ENCODE data around the gene LRP3.

Gene LRP3

GRCh38 chr19:33255781-33256180 lies 61.7 kb downstream of the LRP3 start:
- DNase-seq (ENCODE audit: low spot score): no peak

DNA sequence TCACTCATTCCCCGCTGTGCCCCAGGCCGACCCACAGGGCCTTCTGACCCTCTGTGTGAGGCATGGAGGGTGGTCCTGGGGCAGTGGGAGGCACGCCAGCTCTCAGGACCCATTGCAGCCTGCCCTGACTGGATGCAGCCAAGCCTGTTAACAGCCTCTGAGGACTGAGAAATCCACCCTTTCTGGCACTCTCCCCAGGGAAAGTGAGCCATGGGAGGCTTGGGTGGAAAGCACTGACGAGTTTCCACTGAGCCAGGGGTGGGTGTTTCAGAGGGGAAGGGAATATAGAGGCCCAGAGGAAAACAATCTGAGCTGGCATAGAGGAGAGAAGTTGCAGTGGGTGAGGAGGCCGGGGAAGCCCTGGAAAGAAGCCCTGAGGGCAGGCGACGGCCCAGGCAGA lies 62.1 kb downstream of the LRP3 start:
- no peak for DNase-seq (ENCODE audit: low spot score)

GRCh38 chr19:33257828-33258227 lies 63.7 kb downstream of the LRP3 start:
- no peak for DNase-seq (ENCODE audit: low spot score)
